ENCODE results near the gene KCNIP2.

KCNIP2 gene

GRCh38 chr10:101781984-101782810, 61.4 kb downstream of the KCNIP2 start:
- TF ChIP-seq, protein P1, sequence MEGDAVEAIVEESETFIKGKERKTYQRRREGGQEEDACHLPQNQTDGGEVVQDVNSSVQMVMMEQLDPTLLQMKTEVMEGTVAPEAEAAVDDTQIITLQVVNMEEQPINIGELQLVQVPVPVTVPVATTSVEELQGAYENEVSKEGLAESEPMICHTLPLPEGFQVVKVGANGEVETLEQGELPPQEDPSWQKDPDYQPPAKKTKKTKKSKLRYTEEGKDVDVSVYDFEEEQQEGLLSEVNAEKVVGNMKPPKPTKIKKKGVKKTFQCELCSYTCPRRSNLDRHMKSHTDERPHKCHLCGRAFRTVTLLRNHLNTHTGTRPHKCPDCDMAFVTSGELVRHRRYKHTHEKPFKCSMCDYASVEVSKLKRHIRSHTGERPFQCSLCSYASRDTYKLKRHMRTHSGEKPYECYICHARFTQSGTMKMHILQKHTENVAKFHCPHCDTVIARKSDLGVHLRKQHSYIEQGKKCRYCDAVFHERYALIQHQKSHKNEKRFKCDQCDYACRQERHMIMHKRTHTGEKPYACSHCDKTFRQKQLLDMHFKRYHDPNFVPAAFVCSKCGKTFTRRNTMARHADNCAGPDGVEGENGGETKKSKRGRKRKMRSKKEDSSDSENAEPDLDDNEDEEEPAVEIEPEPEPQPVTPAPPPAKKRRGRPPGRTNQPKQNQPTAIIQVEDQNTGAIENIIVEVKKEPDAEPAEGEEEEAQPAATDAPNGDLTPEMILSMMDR (IDR thresholded peaks at IDR 0.05; ENCODE audit: borderline replicate concordance, insufficient read depth, low read depth, low read length): no peak
- H3K4me3 ChIP-seq (ENCODE audit: low read depth, low read length): peak overlapping the region; percentile 91

- H3K4me3 ChIP-seq (ENCODE audit: low read depth, low read length): no peak overlapping the region
- TF ChIP-seq, protein P1 (IDR thresholded peaks at IDR 0.05; ENCODE audit: borderline replicate concordance, insufficient read depth, low read depth, low read length): no peak
Measured at GRCh38 chr10:101781655-101781983, 62.0 kb downstream of the KCNIP2 start.

- TF ChIP-seq, protein P1 (IDR thresholded peaks at IDR 0.05; ENCODE audit: borderline replicate concordance, insufficient read depth, low read depth, low read length): peak; percentile 95
- H3K4me3 ChIP-seq (ENCODE audit: low read depth, low read length): no peak overlapping the region
Measured at GRCh38 chr10:101780818-101781654, 62.6 kb downstream of the KCNIP2 start.

DNA sequence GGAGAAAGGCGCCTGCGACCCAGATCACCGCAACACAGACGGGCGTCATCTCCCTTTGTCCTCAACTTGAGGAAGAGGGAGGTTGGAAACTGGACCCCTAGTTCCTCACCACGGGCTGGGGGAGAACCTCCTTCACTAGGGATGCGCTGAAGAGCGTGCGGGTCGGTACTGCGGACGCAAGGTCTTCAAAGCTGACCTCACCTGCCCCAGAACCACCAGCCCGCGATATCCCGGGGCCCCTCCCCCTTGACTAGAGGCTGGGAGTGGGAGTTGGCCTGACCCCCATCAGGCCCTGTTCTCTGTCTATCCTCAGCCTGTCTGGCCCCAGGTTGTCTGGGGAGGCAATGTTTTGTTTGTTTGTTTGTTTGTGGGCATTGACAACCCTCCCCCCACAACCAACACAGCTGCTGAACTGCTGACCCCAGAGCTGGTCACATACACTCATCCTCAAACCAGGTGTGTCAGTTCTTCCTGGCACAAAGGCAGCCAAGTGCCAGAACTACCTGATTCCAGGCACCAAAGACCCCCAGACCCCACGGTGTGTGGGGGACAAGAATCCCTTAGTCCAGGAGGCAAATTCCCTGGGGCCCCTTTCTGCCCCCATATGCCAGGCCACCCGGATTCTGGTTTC, 63.3 kb downstream of the KCNIP2 start:
- peak overlapping the region; percentile 27 for H3K4me3 ChIP-seq (ENCODE audit: low read depth, low read length)
- TF ChIP-seq, protein P1 (IDR thresholded peaks at IDR 0.05; ENCODE audit: borderline replicate concordance, insufficient read depth, low read depth, low read length): no peak

DNA sequence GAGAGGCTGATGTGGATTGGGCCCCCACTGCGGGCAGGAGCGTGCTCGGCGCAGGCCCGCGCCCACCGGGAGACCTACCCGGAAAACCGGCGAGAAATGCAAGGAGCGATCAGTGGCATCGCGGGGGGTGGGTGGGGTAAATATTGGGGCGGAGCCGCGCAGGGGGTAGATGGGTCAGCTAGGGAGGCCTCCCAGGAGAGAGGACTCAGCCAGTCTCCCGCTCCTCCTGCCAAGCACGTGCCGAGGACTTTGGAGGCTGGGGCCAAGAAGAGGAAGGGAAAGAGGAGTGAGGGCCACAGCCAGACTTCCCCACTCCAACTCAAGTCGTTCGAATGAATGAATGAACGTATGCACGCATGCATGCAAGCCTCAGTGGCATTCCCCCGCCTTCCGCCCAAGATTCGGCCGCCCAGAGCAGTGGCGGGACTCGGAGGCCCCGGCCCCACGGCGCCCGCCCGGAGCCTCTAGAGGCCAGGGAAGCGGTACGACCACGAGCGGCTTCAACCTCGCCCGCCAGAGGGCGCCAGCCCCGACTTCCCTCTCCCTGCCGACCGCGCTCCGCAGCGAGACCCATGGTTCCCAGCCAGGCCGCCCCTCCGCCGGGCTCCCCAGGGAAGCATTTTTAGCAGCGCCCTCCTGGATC, 63.9 kb downstream of the KCNIP2 start:
- TF ChIP-seq, protein P1 (IDR thresholded peaks at IDR 0.05; ENCODE audit: borderline replicate concordance, insufficient read depth, low read depth, low read length): peak; percentile 90
- H3K4me3 ChIP-seq (ENCODE audit: low read depth, low read length): peak overlapping the region; percentile 40

DNA sequence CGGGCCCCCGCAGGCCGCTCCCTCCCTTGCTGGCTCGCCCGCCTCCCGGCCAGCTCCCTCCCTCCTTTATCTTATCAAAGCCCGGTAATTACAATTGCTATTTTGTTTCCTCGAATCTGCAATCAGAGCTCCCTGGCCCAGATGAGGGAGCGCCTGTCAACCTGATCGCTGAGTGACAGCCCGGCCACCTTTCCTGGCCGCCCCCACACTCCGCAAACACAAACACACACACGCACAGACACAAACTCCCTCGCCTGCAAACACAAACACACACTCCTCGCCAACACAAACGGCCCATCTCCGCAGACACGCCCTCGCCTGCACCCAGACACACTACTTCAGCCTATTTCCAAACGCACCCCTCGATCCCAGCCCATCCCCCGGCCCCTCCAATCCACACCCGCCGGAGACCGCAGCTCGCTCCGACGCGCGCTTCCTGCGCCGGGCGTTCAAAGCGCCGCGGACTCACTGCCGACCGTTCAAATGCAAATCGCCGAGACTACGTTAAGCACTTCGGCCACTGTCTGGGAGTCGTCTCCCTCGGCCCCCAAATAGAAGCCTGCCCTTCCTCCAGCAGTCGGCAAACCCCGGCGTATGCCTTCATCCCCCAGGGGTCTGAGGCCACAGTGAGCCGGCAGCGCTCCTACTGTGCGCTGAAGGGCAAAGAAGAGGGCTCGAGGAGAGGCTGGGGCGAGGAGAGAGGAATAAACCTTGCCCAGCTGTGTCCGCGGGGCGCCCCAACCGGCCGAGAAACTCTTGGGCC, 64.6 kb downstream of the KCNIP2 start:
- H3K4me3 ChIP-seq (ENCODE audit: low read depth, low read length): peak overlapping the region; percentile 40
- TF ChIP-seq, protein P1 (IDR thresholded peaks at IDR 0.05; ENCODE audit: borderline replicate concordance, insufficient read depth, low read depth, low read length): no peak

Data from GM12875 (cell line).